IMR-90 (cell line): Measurements from ENCODE around the gene MALAT1.
A peak's percentile ranks its signal among the peaks of the same experiment; 100 is the strongest.

Experiments
- CEBPB ChIP-seq: IDR thresholded peaks from 2 replicates; pipeline ENCODE4 v1.6.1; 2012; ENCODE audit warnings: low read depth, low read length, improper control_type of control experiment
- CHD1 ChIP-seq: IDR thresholded peaks from 2 replicates; pipeline ENCODE4 v1.6.1; 2012; ENCODE audit warnings: low read depth, low read length, improper control_type of control experiment
- FOS ChIP-seq: fragments of 150-350 bp; IDR thresholded peaks from 2 replicates; pipeline ENCODE4 v1.6.1; 2016; ENCODE audit warnings: low read depth, low read length
- MAFK ChIP-seq: IDR thresholded peaks from 2 replicates; pipeline ENCODE4 v1.6.1; 2012; ENCODE audit warnings: low read depth, low read length, improper control_type of control experiment
- NFE2L2 ChIP-seq: fragments of 150-350 bp; IDR thresholded peaks from 2 replicates; pipeline ENCODE4 v1.6.1; 2016; ENCODE audit warnings: low read depth, mild to moderate bottlenecking, low read length
- POLR2A ChIP-seq: IDR thresholded peaks from 2 replicates; pipeline ENCODE4 v1.6.1; 2012; ENCODE audit warnings: mild to moderate bottlenecking, low read depth, low read length
- RAD21 ChIP-seq: IDR thresholded peaks from 2 replicates; pipeline ENCODE4 v1.6.1; 2012; ENCODE audit warnings: low read length, improper control_type of control experiment
- RCOR1 ChIP-seq: IDR thresholded peaks from 2 replicates; pipeline ENCODE4 v1.6.1; 2012; ENCODE audit warnings: mild to moderate bottlenecking, low read length, improper control_type of control experiment; ENCODE audit not compliant: insufficient replicate concordance
- SMC3 ChIP-seq: fragments of 150-350 bp; IDR thresholded peaks from 2 replicates; pipeline ENCODE4 v1.6.1; 2016; ENCODE audit warnings: low read depth, mild to moderate bottlenecking, antibody characterized with exemption, low read length, moderate library complexity
- TF ChIP-seq, protein P1 (sequence below): conservative IDR thresholded peaks from 2 replicates; pipeline ENCODE4 v1.5.1; 2012; ENCODE audit warnings: mild to moderate bottlenecking, low read depth, low read length, improper control_type of control experiment
- TF ChIP-seq, protein P2 (sequence below): fragments of 150-350 bp; IDR thresholded peaks from 2 replicates; pipeline ENCODE4 v1.6.1; 2017; ENCODE audit warnings: mild to moderate bottlenecking, antibody characterized with exemption, low read length, low read depth

DNA sequence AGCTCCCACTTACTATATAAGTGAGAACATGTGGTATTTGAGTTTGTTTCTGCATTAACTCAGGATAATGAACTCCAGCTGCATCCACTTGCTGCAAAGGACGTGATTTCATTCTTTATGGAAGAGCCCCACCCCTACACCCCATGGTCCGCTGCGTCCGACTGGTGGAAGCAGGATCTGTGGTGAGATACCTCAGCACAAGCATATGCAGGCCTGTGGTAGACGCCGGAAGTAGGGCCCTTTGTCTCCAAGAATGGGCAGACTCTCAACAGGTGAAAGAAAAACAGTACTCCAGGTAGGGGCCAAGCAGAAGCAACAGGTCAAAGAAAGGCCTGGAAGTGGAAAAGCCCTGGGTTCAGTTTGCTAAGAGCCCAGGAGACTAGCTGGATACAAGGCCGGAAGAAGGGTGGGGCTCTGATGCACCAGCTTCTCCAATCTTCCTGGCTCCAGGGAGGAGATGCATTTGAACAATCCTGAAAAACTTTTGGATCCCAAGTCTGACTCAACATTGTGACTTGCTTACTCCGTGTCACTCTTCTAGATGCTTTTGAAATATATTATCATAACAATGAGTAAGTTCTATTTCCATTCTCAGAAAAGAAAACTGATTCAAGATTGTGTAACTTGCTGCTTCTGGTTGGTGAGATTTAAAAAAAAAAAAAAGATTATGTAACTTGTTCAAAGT lies 45.9 kb upstream of the MALAT1 start:
- TF ChIP-seq CHD1 = no peak
- TF ChIP-seq, protein P1, sequence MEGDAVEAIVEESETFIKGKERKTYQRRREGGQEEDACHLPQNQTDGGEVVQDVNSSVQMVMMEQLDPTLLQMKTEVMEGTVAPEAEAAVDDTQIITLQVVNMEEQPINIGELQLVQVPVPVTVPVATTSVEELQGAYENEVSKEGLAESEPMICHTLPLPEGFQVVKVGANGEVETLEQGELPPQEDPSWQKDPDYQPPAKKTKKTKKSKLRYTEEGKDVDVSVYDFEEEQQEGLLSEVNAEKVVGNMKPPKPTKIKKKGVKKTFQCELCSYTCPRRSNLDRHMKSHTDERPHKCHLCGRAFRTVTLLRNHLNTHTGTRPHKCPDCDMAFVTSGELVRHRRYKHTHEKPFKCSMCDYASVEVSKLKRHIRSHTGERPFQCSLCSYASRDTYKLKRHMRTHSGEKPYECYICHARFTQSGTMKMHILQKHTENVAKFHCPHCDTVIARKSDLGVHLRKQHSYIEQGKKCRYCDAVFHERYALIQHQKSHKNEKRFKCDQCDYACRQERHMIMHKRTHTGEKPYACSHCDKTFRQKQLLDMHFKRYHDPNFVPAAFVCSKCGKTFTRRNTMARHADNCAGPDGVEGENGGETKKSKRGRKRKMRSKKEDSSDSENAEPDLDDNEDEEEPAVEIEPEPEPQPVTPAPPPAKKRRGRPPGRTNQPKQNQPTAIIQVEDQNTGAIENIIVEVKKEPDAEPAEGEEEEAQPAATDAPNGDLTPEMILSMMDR = no peak
- peak; percentile 93 for TF ChIP-seq CEBPB
- TF ChIP-seq POLR2A = no peak; the same call in 1 of the 2 replicates
- TF ChIP-seq, protein P2, sequence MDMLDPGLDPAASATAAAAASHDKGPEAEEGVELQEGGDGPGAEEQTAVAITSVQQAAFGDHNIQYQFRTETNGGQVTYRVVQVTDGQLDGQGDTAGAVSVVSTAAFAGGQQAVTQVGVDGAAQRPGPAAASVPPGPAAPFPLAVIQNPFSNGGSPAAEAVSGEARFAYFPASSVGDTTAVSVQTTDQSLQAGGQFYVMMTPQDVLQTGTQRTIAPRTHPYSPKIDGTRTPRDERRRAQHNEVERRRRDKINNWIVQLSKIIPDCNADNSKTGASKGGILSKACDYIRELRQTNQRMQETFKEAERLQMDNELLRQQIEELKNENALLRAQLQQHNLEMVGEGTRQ = no peak
- 0 out of 2 replicates have a peak, but pooled peaks have one; percentile 6 for TF ChIP-seq FOS
- no peak; the same call in 1 of the 2 replicates for TF ChIP-seq RAD21
- no peak for TF ChIP-seq RCOR1
- no peak for TF ChIP-seq SMC3
- no peak for TF ChIP-seq MAFK
- TF ChIP-seq NFE2L2 = no peak
